ENCODE measurements around the gene ECT2. TPM values are rescaled to one million over a fixed set of nuclear protein-coding genes. Genes with fewer than 3 reads are reported as not detected.

The ECT2 gene
- total RNA-seq, 2 donors from 2014 or later = 0.99 to 1.8 TPM

- Histone ChIP-seq H3K4me1 (no peaks in the 10 kb centered on the region), H3K27me3 (no peaks in the 10 kb centered on the region), H3K36me3 (replicated peaks in 1 of 2; ENCODE audit: insufficient read depth in 1 of 2, low read depth in 2 of 2) (no peaks in the 10 kb centered on the region), H3K27ac (no peak overlapping the region), H3K4me3 (no peak overlapping the region), H3K9me3 (no peaks in the 10 kb centered on the region)
- DNase-seq = no peak
- intact Hi-C loops (cut with DNase I) = no loop called here
- ATAC-seq = no peak
- 96 to 97% methylated on average over 10 of the region's 10 CpGs for WGBS, 2 donors
- TF ChIP-seq CTCF (IDR thresholded peaks at IDR 0.05) (no peak), POLR2A (IDR thresholded peaks at IDR 0.05) (no peak)
Observed at GRCh38 chr3:172766718-172767405, 16.3 kb downstream of the ECT2 start.

DNA sequence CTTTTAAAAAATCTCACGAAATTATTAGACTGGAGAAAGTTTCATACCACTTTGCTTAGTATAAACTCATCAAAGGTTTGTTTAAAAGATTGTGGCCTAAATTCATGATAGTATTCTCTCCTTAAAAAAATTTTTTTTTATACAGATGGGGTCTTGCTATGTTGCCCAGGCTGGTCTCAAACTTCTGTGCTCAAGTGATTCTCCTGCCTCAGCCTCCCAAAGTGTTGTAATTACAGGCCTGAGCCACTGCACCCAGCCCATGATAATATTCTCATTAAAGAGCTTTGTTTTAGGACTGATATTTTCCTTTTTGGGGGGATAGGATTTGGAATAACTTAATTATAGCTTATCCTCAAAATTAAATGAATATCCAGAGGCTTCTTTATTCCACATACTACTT lies 19.9 kb downstream of the ECT2 start:
- WGBS, 2 donors = 94 to 95% methylated on average over 1 of the region's 1 CpG
- no peak overlapping the region for H3K27ac ChIP-seq
- no peaks in the 10 kb centered on the region for H3K36me3 ChIP-seq (replicated peaks in 1 of 2; ENCODE audit: insufficient read depth in 1 of 2, low read depth in 2 of 2)
- no peaks in the 10 kb centered on the region for H3K9me3 ChIP-seq
- H3K27me3 ChIP-seq = no peaks in the 10 kb centered on the region
- intact Hi-C loops (cut with DNase I) = no loop called here
- ATAC-seq (no peak), DNase-seq (no peak)
- H3K4me1 ChIP-seq = no peaks in the 10 kb centered on the region
- no peak for TF ChIP-seq CTCF (IDR thresholded peaks at IDR 0.05)
- TF ChIP-seq POLR2A (IDR thresholded peaks at IDR 0.05) = no peak
- no peak overlapping the region for H3K4me3 ChIP-seq

DNA sequence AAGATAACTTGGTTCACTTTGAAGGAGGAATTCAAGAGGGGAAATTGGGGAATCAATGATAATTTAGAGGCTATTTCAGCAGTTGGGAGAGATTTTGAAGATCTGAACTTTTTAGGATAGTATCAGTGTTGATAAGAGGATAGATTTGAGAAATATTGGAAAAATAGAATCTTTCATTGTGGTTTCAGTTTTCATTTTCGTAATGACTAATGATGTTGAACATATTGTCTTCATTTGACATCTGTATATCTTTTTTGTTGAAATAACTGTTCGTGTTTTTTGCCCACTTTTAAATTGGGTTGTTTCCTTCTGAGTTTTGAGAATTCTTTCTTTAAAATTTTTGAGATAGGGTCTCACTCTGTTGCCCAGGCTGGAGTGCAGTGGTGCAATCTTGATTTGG lies 21.1 kb downstream of the ECT2 start:
- ATAC-seq (no peak), DNase-seq (no peak)
- Histone ChIP-seq H3K27ac (no peak overlapping the region), H3K9me3 (no peaks in the 10 kb centered on the region), H3K27me3 (no peaks in the 10 kb centered on the region), H3K36me3 (replicated peaks in 1 of 2; ENCODE audit: insufficient read depth in 1 of 2, low read depth in 2 of 2) (no peaks in the 10 kb centered on the region), H3K4me3 (no peak overlapping the region), H3K4me1 (no peaks in the 10 kb centered on the region)
- WGBS, 2 donors = 94 to 96% methylated on average over 2 of the region's 2 CpGs
- TF ChIP-seq POLR2A (IDR thresholded peaks at IDR 0.05) (no peak), CTCF (IDR thresholded peaks at IDR 0.05) (no peak)
- intact Hi-C loops (cut with DNase I) = no loop called here

- no peak for TF ChIP-seq POLR2A (IDR thresholded peaks at IDR 0.05)
- no peak for TF ChIP-seq CTCF (IDR thresholded peaks at IDR 0.05)
- intact Hi-C loops (cut with DNase I) = no loop called here
- no peak overlapping the region for H3K4me3 ChIP-seq
- ATAC-seq = no peak
- DNase-seq = no peak
- H3K4me1 ChIP-seq = no peaks in the 10 kb centered on the region
- WGBS, 2 donors = 90 to 96% methylated on average over 5 of the region's 5 CpGs
- H3K9me3 ChIP-seq = no peaks in the 10 kb centered on the region
- no peaks in the 10 kb centered on the region for H3K36me3 ChIP-seq (replicated peaks in 1 of 2; ENCODE audit: insufficient read depth in 1 of 2, low read depth in 2 of 2)
- no peaks in the 10 kb centered on the region for H3K27me3 ChIP-seq
- H3K27ac ChIP-seq = no peak overlapping the region
Observed at GRCh38 chr3:172776049-172776717, 25.7 kb downstream of the ECT2 start.

- intact Hi-C loops (cut with DNase I) = no loop called here
- DNase-seq (no peak), ATAC-seq (no peak)
- H3K27ac ChIP-seq = no peak overlapping the region
- H3K4me1 ChIP-seq = no peaks in the 10 kb centered on the region
- TF ChIP-seq POLR2A (IDR thresholded peaks at IDR 0.05) = no peak
- no peak for TF ChIP-seq CTCF (IDR thresholded peaks at IDR 0.05)
- H3K36me3 ChIP-seq (replicated peaks in 1 of 2; ENCODE audit: insufficient read depth in 1 of 2, low read depth in 2 of 2) = no peaks in the 10 kb centered on the region
- H3K9me3 ChIP-seq = no peaks in the 10 kb centered on the region
- no peak overlapping the region for H3K4me3 ChIP-seq
- no peaks in the 10 kb centered on the region for H3K27me3 ChIP-seq
- WGBS, 2 donors = 96 to 100% methylated on average over 3 of the region's 3 CpGs
Observed at GRCh38 chr3:172777901-172778300, 27.4 kb downstream of the ECT2 start.
